NB4 (cell line): Measurements from ENCODE around the gene FBXO44.

ENCODE experiments used
- DNase-seq: peaks from one replicate; pipeline ENCODE4 v3.0.0; 2010; ENCODE audit warnings: low read depth
- H3K4me3 ChIP-seq: one replicate; pipeline ENCODE4 v1.5.1; 2011; ENCODE audit warnings: mild to moderate bottlenecking, low read depth, low read length, moderate library complexity
- MAX ChIP-seq: IDR thresholded peaks from 2 replicates; pipeline ENCODE4 v1.6.1; 2011; ENCODE audit warnings: low read depth, low read length
- MYC ChIP-seq: IDR thresholded peaks from 2 replicates; pipeline ENCODE4 v1.6.1; 2011; ENCODE audit warnings: low read depth, low read length
- POLR2A ChIP-seq: IDR thresholded peaks from 2 replicates; pipeline ENCODE4 v1.6.1; 2011; ENCODE audit warnings: mild to moderate bottlenecking; ENCODE audit not compliant: insufficient read length; ENCODE audit errors: extremely low read depth
- TF ChIP-seq, protein P1 (sequence below): IDR thresholded peaks from one replicate; pipeline ENCODE4 v1.5.1; 2012; ENCODE audit warnings: low read depth, low read length

The FBXO44 gene

GRCh38 chr1:11650331-11650991 lies 4.2 kb upstream of the FBXO44 start:
- TF ChIP-seq, protein P1, sequence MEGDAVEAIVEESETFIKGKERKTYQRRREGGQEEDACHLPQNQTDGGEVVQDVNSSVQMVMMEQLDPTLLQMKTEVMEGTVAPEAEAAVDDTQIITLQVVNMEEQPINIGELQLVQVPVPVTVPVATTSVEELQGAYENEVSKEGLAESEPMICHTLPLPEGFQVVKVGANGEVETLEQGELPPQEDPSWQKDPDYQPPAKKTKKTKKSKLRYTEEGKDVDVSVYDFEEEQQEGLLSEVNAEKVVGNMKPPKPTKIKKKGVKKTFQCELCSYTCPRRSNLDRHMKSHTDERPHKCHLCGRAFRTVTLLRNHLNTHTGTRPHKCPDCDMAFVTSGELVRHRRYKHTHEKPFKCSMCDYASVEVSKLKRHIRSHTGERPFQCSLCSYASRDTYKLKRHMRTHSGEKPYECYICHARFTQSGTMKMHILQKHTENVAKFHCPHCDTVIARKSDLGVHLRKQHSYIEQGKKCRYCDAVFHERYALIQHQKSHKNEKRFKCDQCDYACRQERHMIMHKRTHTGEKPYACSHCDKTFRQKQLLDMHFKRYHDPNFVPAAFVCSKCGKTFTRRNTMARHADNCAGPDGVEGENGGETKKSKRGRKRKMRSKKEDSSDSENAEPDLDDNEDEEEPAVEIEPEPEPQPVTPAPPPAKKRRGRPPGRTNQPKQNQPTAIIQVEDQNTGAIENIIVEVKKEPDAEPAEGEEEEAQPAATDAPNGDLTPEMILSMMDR: peak; percentile 72
- peak; percentile 82 for TF ChIP-seq MYC
- TF ChIP-seq MAX: peak; percentile 78
- no peak for TF ChIP-seq POLR2A
- H3K4me3 ChIP-seq: no peak overlapping the region
- peak; percentile 94 for DNase-seq

DNA sequence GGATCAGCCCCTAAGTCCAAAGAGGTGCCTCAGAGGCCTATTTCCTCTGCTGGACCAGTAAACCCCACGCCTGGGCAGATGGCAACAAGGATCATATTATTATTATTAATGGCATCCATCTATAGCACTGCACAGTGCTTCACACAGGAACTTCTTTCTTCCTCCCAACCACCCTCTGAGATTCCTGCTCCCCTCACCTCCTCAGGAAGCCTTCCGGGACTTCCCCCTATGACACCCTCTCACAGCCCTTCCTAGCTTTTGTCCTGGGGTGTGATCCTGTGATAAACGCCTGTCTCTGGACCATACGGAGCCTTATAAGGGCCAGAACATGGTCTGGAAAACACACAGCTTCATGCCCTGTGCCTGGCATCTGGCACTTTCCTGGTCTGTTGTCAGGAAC lies 3.7 kb upstream of the FBXO44 start:
- no peak overlapping the region for H3K4me3 ChIP-seq
- TF ChIP-seq MYC (no peak), POLR2A (no peak), MAX (no peak)
- TF ChIP-seq, protein P1: no peak
- DNase-seq: no peak

GRCh38 chr1:11652203-11652780 lies 2.4 kb upstream of the FBXO44 start:
- no peak overlapping the region for H3K4me3 ChIP-seq
- TF ChIP-seq MYC (no peak), MAX (no peak), POLR2A (no peak)
- TF ChIP-seq, protein P1: no peak
- DNase-seq: no peak

DNA sequence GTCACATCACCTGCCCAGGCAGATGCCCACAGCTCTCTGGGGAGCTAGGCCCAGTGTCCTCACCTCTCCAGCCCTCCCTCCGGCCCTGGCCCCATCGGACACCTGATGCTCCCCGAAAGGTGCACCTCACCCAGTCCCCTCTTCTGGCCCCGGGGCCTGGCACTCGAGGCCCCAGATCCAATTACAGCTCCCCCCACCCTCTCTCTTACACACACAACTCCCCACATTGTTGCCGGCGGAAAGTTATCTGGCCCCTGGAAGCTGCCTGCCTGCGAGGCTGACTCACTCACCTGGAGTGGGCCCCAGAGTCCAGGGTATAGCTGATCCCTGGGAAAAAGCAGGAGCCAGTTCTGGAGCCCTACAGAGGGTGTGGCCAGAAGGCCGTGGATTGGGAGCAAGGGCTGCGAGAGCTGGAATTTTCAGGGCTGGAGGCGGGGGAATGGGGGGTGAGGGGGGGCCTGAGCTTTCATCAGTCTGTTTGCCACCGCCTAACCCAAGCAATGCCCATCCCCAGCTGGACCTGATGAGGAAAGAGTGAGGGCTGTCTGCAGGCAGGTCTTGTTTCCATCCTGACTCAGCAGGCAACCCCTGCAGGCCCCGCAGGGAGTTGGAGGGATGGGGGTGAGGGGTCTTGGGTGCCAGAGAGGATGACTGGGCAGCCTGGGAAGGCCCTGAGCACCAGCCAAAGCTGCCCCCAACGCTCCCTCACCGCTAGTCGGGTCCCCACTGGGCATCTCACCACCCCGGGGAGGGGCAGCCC lies 1.4 kb upstream of the FBXO44 start:
- H3K4me3 ChIP-seq: no peak overlapping the region
- DNase-seq: no peak
- TF ChIP-seq, protein P1: no peak
- TF ChIP-seq MYC: no peak
- no peak for TF ChIP-seq POLR2A

GRCh38 chr1:11653861-11654136 lies 878 bp upstream of the FBXO44 start:
- TF ChIP-seq, protein P1: no peak
- TF ChIP-seq MYC: no peak
- TF ChIP-seq MAX: no peak
- TF ChIP-seq POLR2A: no peak
- DNase-seq: no peak
- no peak overlapping the region for H3K4me3 ChIP-seq
